Esophagus squamous epithelium (tissue), 4 donors: ENCODE measurements around the gene GEMIN5.

Experiments used
- CTCF ChIP-seq, 6 experiments: fragments of 450-650 bp in 4 of 6; fragments of 200-600 bp in 2 of 6; sonication (generic) in 2 of 6; IDR thresholded peaks; one replicate each; pipeline ENCODE4 v1.5.1; 2016 to 2019; ENCODE audit warnings: antibody characterized with exemption in 6 of 6, mild to moderate bottlenecking in 4 of 6, moderate library complexity in 4 of 6
- POLR2A ChIP-seq, 4 donors: fragments of 450-650 bp; IDR thresholded peaks; one replicate each; pipeline ENCODE4 v1.6.1; 2017; ENCODE audit warnings: antibody characterized with exemption in 4 of 4, mild to moderate bottlenecking in 4 of 4, moderate library complexity in 3 of 4

- TF ChIP-seq POLR2A (IDR thresholded peaks at IDR 0.05) (no peak), CTCF (IDR thresholded peaks at IDR 0.05) (no peak)
Measured at GRCh38 chr5:154841273-154841661, 96.7 kb downstream of the GEMIN5 start.
